GM18505 (cell line): ENCODE measurements around the gene HCN4.

Experiments used
- ATAC-seq: cut with Tn5 transposase; IDR thresholded peaks from one replicate; pipeline ENCODE4 v1.9.1; 2021; ENCODE audit not compliant: unreplicated experiment
- POLR2A ChIP-seq: IDR thresholded peaks from 4 replicates; pipeline ENCODE4 v1.6.1; 2011; ENCODE audit warnings: borderline replicate concordance; ENCODE audit not compliant: insufficient read depth, insufficient read length; ENCODE audit errors: extremely low read depth

Gene HCN4

GRCh38 chr15:73371812-73372211 is 3.1 kb upstream of the HCN4 start:
- no peak for ATAC-seq
- no peak for TF ChIP-seq POLR2A

GRCh38 chr15:73370151-73370550 is 1.4 kb upstream of the HCN4 start:
- no peak for TF ChIP-seq POLR2A
- no peak for ATAC-seq

- no peak for TF ChIP-seq POLR2A
- ATAC-seq: no peak
Observed at GRCh38 chr15:73369154-73369694, 466 bp upstream of the HCN4 start.

- TF ChIP-seq POLR2A: no peak
- ATAC-seq: no peak
Observed at GRCh38 chr15:73367624-73368300, 996 bp downstream of the HCN4 start.

DNA sequence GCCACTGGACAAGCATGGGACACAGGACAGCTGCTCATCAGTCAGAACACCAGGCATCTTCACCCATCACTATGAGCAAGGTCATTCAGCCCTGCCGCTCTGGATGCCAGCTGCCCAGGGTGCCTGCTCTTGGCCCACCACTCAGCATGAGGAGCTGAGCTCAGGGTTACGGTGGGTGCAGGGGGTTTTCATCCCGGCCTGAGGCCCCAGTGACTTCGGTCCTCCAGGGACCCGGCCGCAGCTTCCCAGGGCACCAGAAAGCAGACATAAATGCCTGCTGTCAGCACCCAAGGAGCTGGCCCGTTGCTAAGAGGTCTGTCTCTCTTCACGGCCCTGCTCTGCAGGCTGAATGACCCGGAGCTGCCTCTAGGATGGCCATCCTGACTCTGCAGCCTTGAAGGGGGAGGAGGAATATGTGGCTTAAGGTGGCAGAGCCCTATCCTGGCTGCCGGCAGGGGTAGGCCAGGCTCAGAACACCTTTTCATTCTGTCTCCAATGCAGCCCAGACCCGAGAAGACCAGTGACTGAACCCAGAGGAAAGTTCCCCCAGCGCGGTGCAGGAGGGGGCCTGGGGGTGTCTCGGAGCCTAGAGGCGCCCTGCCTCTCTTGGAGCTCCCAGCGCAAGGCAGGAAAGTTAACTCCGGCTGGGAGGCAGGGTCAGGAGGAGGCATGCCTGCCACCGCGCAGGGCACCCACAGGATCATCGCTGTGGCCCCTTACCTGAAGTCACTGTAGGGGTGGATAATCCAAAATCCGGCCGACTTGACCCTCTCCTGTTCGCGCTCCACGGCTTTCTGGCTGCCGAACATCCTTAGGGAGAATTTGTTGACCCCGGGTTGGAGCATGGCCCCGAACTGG is 1.8 kb downstream of the HCN4 start:
- TF ChIP-seq POLR2A: no peak
- ATAC-seq: no peak

- no peak for TF ChIP-seq POLR2A
- ATAC-seq: no peak
Observed at GRCh38 chr15:73364070-73364469, 4.7 kb downstream of the HCN4 start.

DNA sequence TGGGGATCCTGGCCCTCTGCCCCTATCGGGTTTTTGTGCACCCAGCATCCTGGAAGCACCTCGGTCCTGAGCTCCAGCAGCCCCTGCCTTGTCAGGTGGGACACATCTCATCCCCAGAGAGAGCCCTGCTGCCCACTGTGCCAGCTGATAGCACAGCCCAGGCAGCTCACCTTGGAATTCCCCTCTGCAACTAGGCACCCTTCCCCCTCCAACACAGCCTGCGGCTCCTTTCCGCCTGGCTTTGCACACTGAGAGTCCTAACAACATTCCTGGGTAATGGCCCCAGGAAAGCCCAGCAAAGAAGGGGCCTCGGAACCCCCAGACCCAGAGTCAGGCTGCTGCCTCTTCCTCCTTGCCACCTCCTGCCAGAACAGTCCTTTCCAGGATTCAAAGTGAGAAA is 5.9 kb downstream of the HCN4 start:
- no peak for TF ChIP-seq POLR2A
- ATAC-seq: no peak

DNA sequence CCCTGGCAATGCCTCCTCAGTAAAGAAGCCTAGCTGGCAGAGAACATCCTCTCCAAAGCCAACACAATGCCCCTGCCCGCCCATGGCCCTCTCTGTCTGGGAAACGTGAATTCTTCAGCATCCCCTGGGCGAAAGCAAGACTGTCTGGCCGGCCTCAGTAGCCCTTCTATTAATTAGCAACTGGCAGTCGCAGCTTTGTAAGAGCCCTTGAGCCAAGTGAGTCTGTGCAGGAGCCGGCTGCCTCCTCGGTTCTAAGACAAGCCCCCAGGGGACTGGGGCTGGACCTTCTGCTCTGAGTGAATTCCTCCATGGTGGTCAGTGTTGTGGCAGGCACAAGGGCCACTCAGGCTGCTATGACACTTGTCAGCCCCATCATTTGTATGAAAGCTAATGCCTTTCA is 7.4 kb downstream of the HCN4 start:
- TF ChIP-seq POLR2A: no peak
- no peak for ATAC-seq

DNA sequence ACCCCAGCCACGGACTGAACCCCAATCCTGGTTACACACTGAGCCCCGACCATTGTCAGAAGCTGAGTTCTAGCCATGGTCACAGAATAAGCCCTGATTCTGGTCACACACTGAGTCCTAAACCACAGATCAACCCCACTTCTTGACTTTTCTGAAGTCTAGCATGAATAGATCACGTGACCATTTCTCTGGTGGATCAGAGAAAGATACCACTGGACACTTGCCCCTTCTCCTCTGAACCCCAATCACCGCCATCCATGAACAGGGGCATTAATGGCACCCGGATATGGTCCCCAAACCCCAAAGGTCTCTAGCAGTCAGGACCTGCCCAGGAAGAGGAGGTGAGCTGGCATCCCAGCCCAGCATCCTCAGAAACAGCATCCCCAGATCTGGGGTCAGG is 9.1 kb downstream of the HCN4 start:
- no peak for TF ChIP-seq POLR2A
- ATAC-seq: no peak

DNA sequence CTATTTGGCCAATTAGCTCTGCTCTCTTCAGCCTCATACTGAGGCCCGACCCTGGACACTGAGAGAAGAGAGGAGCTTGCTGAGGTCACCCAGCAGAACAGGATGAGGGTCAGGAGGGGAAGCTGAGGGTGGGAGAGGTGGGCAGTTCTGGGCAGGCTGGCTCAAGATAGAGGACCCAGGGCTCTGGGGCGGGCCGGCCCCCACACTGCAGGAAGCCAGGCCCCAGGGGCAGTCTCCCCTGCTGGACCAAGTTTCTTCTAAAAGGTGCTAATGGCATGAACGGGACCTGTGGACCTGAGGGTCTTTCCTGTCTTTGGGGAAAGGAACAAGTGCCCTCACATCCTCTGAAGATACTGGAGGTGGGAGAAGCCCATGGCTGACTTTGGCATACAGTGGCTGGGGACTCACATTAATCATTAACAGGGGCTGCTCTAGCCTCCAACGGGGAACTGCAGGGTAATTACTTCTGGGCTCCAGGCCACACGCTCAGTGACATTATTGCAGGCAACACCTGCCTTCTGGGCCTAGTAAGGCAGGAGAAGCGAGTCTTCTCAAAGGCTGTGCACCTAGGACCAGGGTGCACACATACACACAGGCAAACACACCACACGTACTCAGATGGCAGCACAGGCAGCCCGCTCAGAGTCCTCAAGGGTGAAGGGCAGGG is 10.6 kb downstream of the HCN4 start:
- TF ChIP-seq POLR2A: no peak
- no peak for ATAC-seq

DNA sequence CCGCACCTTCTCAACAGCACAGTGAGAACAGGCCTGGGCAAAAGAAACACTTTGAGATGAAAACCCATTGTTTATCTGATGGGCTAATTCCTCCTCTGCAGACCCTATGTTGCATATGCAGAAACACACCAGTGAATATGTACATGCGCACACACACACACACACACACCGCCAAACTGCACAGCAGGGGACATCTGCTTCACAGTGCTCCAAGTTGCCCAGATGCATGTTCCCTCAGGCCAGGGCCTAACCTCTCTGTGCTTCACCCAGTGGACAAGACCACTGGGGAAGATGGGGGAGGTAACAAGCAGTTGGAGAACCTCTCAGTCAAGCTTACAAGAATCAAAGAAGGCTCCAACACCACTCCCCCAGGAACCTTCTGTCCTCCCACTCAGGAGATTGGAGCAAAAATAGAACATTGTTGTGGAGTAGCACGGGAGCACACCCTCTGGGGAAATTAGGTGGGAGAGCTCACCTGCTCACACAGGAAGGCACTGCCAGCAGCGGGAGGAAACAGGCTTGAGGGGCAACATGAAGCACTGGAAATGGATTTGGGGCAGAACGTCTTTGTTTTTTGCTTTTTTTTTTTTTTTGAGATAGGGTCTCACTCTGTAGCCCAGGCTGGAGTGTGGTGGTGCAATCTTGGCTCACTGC is 13.0 kb downstream of the HCN4 start:
- TF ChIP-seq POLR2A: no peak
- ATAC-seq: no peak

DNA sequence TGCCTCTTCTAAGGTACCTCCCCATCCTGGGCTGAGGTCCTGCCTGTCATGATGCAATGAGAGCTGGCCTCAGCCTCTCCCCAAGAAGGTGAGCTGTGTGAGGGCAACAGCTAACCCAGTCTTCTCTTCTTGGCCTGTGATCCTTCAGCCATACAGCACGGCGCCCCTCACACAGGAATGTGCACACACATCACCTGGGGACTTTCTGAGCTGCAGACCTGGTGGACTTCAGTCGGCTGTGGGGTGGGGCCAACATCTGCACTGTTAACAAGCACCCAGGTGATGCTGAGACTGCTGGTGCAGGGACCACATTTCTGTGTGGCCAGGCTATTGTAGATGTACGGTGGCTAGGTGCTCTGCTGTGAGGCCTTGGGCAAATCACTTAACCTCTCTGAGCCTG is 14.5 kb downstream of the HCN4 start:
- TF ChIP-seq POLR2A: no peak
- ATAC-seq: no peak

GRCh38 chr15:73353734-73354133 is 15.0 kb downstream of the HCN4 start:
- no peak for ATAC-seq
- TF ChIP-seq POLR2A: no peak
